Endodermal cell (in vitro differentiated cells): ENCODE results near the gene NUP107. TPM values are rescaled to one million over a fixed set of nuclear protein-coding genes. Genes with fewer than 3 reads are reported as not detected.
A peak's percentile ranks its signal among the peaks of the same experiment; 100 is the strongest.
"Not testable (repeated sequence)": the region's sequence is repeated elsewhere in the genome, so short reads cannot be mapped to it uniquely, and the experiment has no call there.

Source experiments
- DNase-seq: peaks from one replicate; pipeline ENCODE4 v3.0.0-alpha.2; 2017
- H3K27ac ChIP-seq: 2 replicates; pipeline ENCODE4 v1.5.1; 2013; ENCODE audit warnings: mild to moderate bottlenecking, low read depth, low read length, moderate library complexity
- H3K27me3 ChIP-seq: 2 replicates; pipeline ENCODE4 v1.6.1; 2013; ENCODE audit warnings: mild to moderate bottlenecking, low read length, moderate library complexity; ENCODE audit not compliant: insufficient read depth, control insufficient read depth, poor library complexity, severe bottlenecking
- H3K36me3 ChIP-seq: 2 replicates; pipeline ENCODE4 v1.7.0; 2013; ENCODE audit warnings: mild to moderate bottlenecking, low read length, moderate library complexity; ENCODE audit not compliant: control insufficient read depth, insufficient read depth
- H3K4me1 ChIP-seq: one replicate; pipeline ENCODE4 v1.7.0; 2013; ENCODE audit warnings: low read length; ENCODE audit not compliant: control insufficient read depth, insufficient read depth
- H3K4me3 ChIP-seq: 2 replicates; pipeline ENCODE4 v1.5.1; 2013; ENCODE audit warnings: mild to moderate bottlenecking, low read length, moderate library complexity
- H3K9ac ChIP-seq: 2 replicates; pipeline ENCODE4 v1.6.1; 2013; ENCODE audit warnings: mild to moderate bottlenecking, low read length, moderate library complexity; ENCODE audit not compliant: poor library complexity, severe bottlenecking; ENCODE audit errors: extremely low read depth
- H3K9me3 ChIP-seq: 2 replicates; pipeline ENCODE4 v1.6.1; 2013; ENCODE audit warnings: mild to moderate bottlenecking, low read length, moderate library complexity; ENCODE audit not compliant: control insufficient read depth
- H3K27ac Mint-ChIP-seq: 2 replicates; pipeline ENCODE4 v1.8.0; 2020; ENCODE audit warnings: mixed read lengths
- H3K27me3 Mint-ChIP-seq: 2 replicates; pipeline ENCODE4 v1.8.0; 2021; ENCODE audit warnings: mild to moderate bottlenecking, mixed read lengths; ENCODE audit not compliant: insufficient read depth
- H3K36me3 Mint-ChIP-seq: 2 replicates; pipeline ENCODE4 v1.8.0; 2020; ENCODE audit warnings: low read depth, mixed read lengths
- H3K4me1 Mint-ChIP-seq: 2 replicates; pipeline ENCODE4 v1.8.0; 2020; ENCODE audit warnings: mixed read lengths
- H3K4me3 Mint-ChIP-seq: 2 replicates; pipeline ENCODE4 v1.8.0; 2020; ENCODE audit warnings: mild to moderate bottlenecking, moderate library complexity, mixed read lengths
- H3K9me3 Mint-ChIP-seq: 2 replicates; pipeline ENCODE4 v1.8.0; 2020; ENCODE audit warnings: mild to moderate bottlenecking, mixed read lengths
- WGBS, 2 experiments: methylation state at CpG; one replicate each; pipeline versions ENCODE4 v1.1.5 to v1.1.7; 2013; ENCODE audit warnings: missing lambda C conversion rate in 2 of 2, mixed read lengths in 1 of 2; ENCODE audit not compliant: insufficient coverage in 1 of 2, insufficient read length in 1 of 2; 5-methylcytosine and 5-hydroxymethylcytosine counted together
- long read RNA-seq, 4 experiments: library from polyadenylated mRNA in 2 of 4; library from RNA in 1 of 4; library from capped mRNA in 1 of 4; stranded (forward) in 3 of 4; unstranded in 1 of 4; transcript quantifications; one replicate each; pipeline ENCODE4 v2.0.0, GENCODE V29; 2020 to 2021; ENCODE audit warnings: inconsistent platforms in 1 of 4
- polyA plus RNA-seq, 2 experiments: library from polyadenylated mRNA; stranded (reverse); fragments of 50-300 nt; gene quantifications; one replicate each; pipeline ENCODE4 v1.2.3, GENCODE V29; 2013
- total RNA-seq, 2 donors: library from RNA; stranded (reverse); fragmentation: NEBNext Ultra II Directional in 1 of 2; extraction: Animal tissue kit (Norgen Biotek cat#: 25700) in 1 of 2; gene quantifications; 2 replicates in 1 of 2; 3 replicates in 1 of 2; pipeline ENCODE4 v1.2.1, GENCODE V29; 2021
- TF ChIP-seq, protein P1 (sequence below): fragments of 200-600 bp; sonication (generic); conservative IDR thresholded peaks from 2 replicates; pipeline ENCODE4 v1.5.0; 2021; ENCODE audit warnings: antibody characterized with exemption, mild to moderate bottlenecking

Gene NUP107
- 100 to 1,000 TPM; 116 to 130 TPM for total RNA-seq
- 111 TPM for polyA plus RNA-seq (2013, experiment 1 of 2)
- polyA plus RNA-seq (2013, experiment 2 of 2), result 108 TPM
- long read RNA-seq, experiment 1, full-length matches to known transcripts, result 19 of 47 reads
- long read RNA-seq, experiment 1, partial matches to known transcripts, result 18 of 47 reads
- long read RNA-seq, experiment 1, other reads (novel, unspliced or antisense), result 10 of 47 reads
- long read RNA-seq, experiment 2, full-length matches to known transcripts, result 151 of 192 reads
- long read RNA-seq, experiment 2, partial matches to known transcripts, result 12 of 192 reads
- long read RNA-seq, experiment 2, other reads (novel, unspliced or antisense), result 29 of 192 reads
- long read RNA-seq, experiment 3, full-length matches to known transcripts, result 305 of 568 reads
- long read RNA-seq, experiment 3, partial matches to known transcripts, result 216 of 568 reads
- long read RNA-seq, experiment 3, other reads (novel, unspliced or antisense), result 47 of 568 reads
- long read RNA-seq, experiment 4, full-length matches to known transcripts, result 33 of 79 reads
- long read RNA-seq, experiment 4, partial matches to known transcripts, result 40 of 79 reads
- long read RNA-seq, experiment 4, other reads (novel, unspliced or antisense), result 6 of 79 reads

DNA sequence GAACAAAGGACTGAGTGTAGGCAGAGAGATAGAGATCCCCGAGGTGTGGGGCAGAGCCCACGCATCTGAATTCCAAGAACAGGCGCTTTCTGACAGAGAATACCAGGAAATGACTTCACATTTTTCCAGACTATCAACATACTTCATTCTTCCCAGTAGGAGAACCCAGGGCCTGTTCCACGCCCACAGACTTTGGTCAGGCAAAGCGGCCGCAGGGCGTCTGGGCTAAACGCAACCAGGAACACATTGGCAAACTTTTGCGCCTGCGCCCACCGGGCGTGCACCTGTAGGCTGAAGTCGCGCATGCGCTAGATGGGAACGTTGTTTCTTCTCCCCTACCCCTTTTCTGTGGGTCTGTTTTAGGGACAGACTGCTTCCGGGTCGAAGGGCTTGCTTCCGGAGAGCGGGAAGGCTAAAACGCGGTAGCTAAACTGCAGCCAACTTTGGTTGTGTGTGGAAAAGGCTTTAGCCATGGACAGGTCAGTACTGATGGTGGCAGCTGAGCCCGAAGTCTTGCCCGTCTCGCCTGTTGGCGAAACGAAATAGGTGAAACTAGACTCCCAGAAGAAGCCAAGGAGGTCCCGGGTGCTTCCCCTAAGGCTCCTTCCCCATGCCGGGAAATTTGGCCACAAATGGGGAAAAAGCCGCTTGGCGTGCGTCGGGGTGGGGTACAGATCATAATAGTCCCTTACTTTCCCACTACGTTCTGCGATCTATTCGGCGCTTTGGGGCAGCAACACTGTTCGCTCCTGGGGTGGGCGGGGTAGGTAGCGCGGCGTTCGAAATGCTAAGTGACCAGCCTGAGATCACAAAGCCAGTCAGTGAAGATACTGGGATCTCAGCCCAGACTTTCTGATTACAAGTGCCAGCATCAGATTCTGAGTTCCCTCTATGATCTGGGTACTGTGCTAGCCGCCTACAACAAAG, at the start of gene NUP107:
TSS of gene NUP107 (plus strand) at position 384 of the 927 bp plus-strand sequence. CDS start at position 472, 88 bp downstream.
- TF ChIP-seq, protein P1, sequence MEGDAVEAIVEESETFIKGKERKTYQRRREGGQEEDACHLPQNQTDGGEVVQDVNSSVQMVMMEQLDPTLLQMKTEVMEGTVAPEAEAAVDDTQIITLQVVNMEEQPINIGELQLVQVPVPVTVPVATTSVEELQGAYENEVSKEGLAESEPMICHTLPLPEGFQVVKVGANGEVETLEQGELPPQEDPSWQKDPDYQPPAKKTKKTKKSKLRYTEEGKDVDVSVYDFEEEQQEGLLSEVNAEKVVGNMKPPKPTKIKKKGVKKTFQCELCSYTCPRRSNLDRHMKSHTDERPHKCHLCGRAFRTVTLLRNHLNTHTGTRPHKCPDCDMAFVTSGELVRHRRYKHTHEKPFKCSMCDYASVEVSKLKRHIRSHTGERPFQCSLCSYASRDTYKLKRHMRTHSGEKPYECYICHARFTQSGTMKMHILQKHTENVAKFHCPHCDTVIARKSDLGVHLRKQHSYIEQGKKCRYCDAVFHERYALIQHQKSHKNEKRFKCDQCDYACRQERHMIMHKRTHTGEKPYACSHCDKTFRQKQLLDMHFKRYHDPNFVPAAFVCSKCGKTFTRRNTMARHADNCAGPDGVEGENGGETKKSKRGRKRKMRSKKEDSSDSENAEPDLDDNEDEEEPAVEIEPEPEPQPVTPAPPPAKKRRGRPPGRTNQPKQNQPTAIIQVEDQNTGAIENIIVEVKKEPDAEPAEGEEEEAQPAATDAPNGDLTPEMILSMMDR, result no peak
- Histone ChIP-seq H3K27ac (peak within 1 kb of the TSS; percentile 55), H3K27me3 (no peaks in the 10 kb centered on the region), H3K36me3 (peaks cover 32% of the 10 kb centered on the region), H3K9me3 (no peaks in the 10 kb centered on the region), H3K4me3 (peak within 1 kb of the TSS; percentile 88), H3K9ac (peak within 1 kb of the TSS; percentile 79), H3K4me1 (no peaks in the 10 kb centered on the region)
- peak within 1 kb of the TSS; percentile 98 for H3K27ac Mint-ChIP-seq
- H3K36me3 Mint-ChIP-seq, result peaks cover 14% of the 10 kb centered on the region
- peaks cover 17% of the 10 kb centered on the region for H3K4me1 Mint-ChIP-seq
- peak; percentile 100 for DNase-seq
- 0 to 1% methylated on average over 20 to 44 of the region's 44 CpGs for WGBS, 2 experiments
- H3K9me3 Mint-ChIP-seq, result no peaks in the 10 kb centered on the region
- peak within 1 kb of the TSS; percentile 98 for H3K4me3 Mint-ChIP-seq
- H3K27me3 Mint-ChIP-seq, result no peaks in the 10 kb centered on the region

DNA sequence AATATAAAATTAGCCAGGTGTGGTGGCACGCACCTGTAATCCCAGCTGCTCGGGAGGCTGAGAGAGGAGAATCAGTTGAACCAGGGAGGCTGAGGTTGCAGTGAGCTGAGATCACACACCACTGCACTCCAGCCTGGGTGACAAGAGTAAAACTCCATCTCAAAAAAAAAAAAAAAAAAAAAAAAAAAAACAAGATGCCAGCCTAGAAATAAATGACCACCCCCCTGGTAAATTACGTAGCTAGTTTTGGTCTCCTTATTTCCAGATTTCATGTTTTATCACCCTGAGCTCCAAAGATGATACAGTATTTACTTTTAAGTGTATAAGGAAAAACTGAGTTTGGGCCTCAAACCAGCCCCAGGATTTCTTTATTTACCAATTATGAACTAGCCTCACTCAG, 49.3 kb upstream of the NUP107 start:
- H3K4me3 ChIP-seq, H3K27me3 Mint-ChIP-seq, H3K4me1 Mint-ChIP-seq, DNase-seq, H3K9me3 Mint-ChIP-seq, H3K4me1 ChIP-seq, H3K4me3 Mint-ChIP-seq, H3K27ac Mint-ChIP-seq, H3K9me3 ChIP-seq, H3K9ac ChIP-seq, H3K27me3 ChIP-seq, H3K36me3 Mint-ChIP-seq, H3K27ac ChIP-seq: not testable (repeated sequence)
- 96 to 100% methylated on average over 1 to 2 of the region's 3 CpGs for WGBS, 2 experiments
- H3K36me3 ChIP-seq, result peaks cover 23% of the 10 kb centered on the region

DNA sequence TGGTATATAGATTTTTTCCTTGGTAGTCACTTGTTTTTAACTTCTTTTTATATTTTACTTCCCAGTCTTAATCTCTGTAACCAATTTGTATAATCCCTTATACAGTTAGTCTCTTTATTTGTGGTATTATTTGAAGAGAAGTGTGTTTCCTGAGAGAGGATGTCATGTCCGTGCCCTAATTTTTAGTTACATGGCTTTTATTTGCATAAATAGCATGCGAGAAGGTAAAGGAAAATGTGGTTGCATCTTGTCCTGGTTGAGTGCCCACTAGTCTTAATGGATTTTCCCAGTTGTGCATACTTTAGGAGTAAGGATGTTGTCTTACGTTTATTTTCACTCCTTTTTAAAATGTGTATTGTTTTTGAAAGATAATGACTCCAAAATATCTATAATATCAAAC, 48.6 kb upstream of the NUP107 start:
- WGBS, 2 experiments, result 94 to 98% methylated on average over 2 of the region's 3 CpGs
- Histone ChIP-seq H3K4me3 (no peak overlapping the region), H3K4me1 (no peaks in the 10 kb centered on the region), H3K36me3 (peaks cover 20% of the 10 kb centered on the region), H3K9me3 (no peaks in the 10 kb centered on the region), H3K27ac (no peak overlapping the region), H3K9ac (no peak overlapping the region), H3K27me3 (no peaks in the 10 kb centered on the region)
- H3K9me3 Mint-ChIP-seq, result no peaks in the 10 kb centered on the region
- H3K27ac Mint-ChIP-seq, result no peak overlapping the region
- TF ChIP-seq, protein P1, result no peak
- H3K4me3 Mint-ChIP-seq, result no peak overlapping the region
- peaks cover 12% of the 10 kb centered on the region for H3K36me3 Mint-ChIP-seq
- H3K27me3 Mint-ChIP-seq, result no peaks in the 10 kb centered on the region
- no peaks in the 10 kb centered on the region for H3K4me1 Mint-ChIP-seq
- DNase-seq, result no peak
